CD4-positive, alpha-beta T cell treated with Interleukin-21 for 1 hour (primary cell): ENCODE measurements around the gene PNPLA5.

ENCODE experiments used
- DNase-seq: peaks from one replicate; pipeline ENCODE4 v3.0.0-alpha.2; 2020

PNPLA5 gene

GRCh38 chr22:43835166-43835565 is 56.6 kb downstream of the PNPLA5 start:
- DNase-seq, result no peak

- no peak for DNase-seq
Measured at GRCh38 chr22:43833286-43834240, 58.2 kb downstream of the PNPLA5 start.

GRCh38 chr22:43832393-43833265 is 59.2 kb downstream of the PNPLA5 start:
- DNase-seq, result no peak

GRCh38 chr22:43831561-43832392 is 60.0 kb downstream of the PNPLA5 start:
- DNase-seq, result no peak

- no peak for DNase-seq
Measured at GRCh38 chr22:43830931-43831560, 60.8 kb downstream of the PNPLA5 start.

- DNase-seq, result no peak
Measured at GRCh38 chr22:43829904-43830851, 61.6 kb downstream of the PNPLA5 start.
